Measurements from ENCODE around the gene RPS19. TPM values are rescaled to one million over a fixed set of nuclear protein-coding genes. Genes with fewer than 3 reads are reported as not detected.

Gene RPS19
- total and polyA plus RNA-seq, 4 donors: 1,039 to 4,419 (median 1,839) TPM

- TF ChIP-seq CTCF (IDR thresholded peaks at IDR 0.05; ENCODE audit: control extremely low read depth, extremely low read depth): no peak
- DNase-seq: no peak
- no peak overlapping the region for H3K4me3 ChIP-seq
- H3K27me3 ChIP-seq (ENCODE audit: control insufficient read depth in 3 of 3, insufficient read depth in 3 of 3, low read length in 2 of 3): peaks cover 0 to 6% (median 0%) of the 10 kb centered on the region in 3 donors
- H3K27ac ChIP-seq (ENCODE audit: low read depth in 1 of 2, low read length in 1 of 2): no peak overlapping the region
- H3K4me1 ChIP-seq (ENCODE audit: control insufficient read depth in 5 of 5, insufficient read depth in 5 of 5, low read length in 5 of 5): no peaks in the 10 kb centered on the region
- WGBS, 2 donors: 63 to 64% methylated on average over 7 of the region's 7 CpGs
- no peak for ATAC-seq (ENCODE audit: insufficient read depth, low FRiP score)
- no peaks in the 10 kb centered on the region for H3K36me3 ChIP-seq (ENCODE audit: control insufficient read depth in 4 of 4, insufficient read depth in 4 of 4, low read length in 4 of 4)
- H3K9me3 ChIP-seq (ENCODE audit: control insufficient read depth in 4 of 4, insufficient read depth in 3 of 4, low read length in 3 of 4): peaks cover 0 to 3% (median 0%) of the 10 kb centered on the region in 4 donors
- H3K9ac ChIP-seq (ENCODE audit: insufficient read depth in 1 of 2, low read length in 2 of 2): no peak overlapping the region
Observed at GRCh38 chr19:41843371-41843770, 16.7 kb upstream of the RPS19 start.

GRCh38 chr19:41844601-41845000 is 15.5 kb upstream of the RPS19 start, which contains the start of gene LYPD4:
LYPD4 (minus strand) TSS chr19:41844683; CDS start chr19:41839285, 5,398 bp downstream.
- Histone ChIP-seq H3K4me1 (ENCODE audit: control insufficient read depth in 5 of 5, insufficient read depth in 5 of 5, low read length in 5 of 5) (no peaks in the 10 kb centered on the region), H3K27ac (ENCODE audit: low read depth in 1 of 2, low read length in 1 of 2) (no peak within 1 kb of the TSS), H3K4me3 (no peak within 1 kb of the TSS), H3K36me3 (ENCODE audit: control insufficient read depth in 4 of 4, insufficient read depth in 4 of 4, low read length in 4 of 4) (no peaks in the 10 kb centered on the region), H3K27me3 (ENCODE audit: control insufficient read depth in 3 of 3, insufficient read depth in 3 of 3, low read length in 2 of 3) (peaks cover 0 to 5% (median 0%) of the 10 kb centered on the region in 3 donors), H3K9ac (ENCODE audit: insufficient read depth in 1 of 2, low read length in 2 of 2) (no peak within 1 kb of the TSS), H3K9me3 (ENCODE audit: control insufficient read depth in 4 of 4, insufficient read depth in 3 of 4, low read length in 3 of 4) (peaks cover 0 to 3% (median 0%) of the 10 kb centered on the region in 4 donors)
- 80 to 89% methylated on average over 30 of the region's 30 CpGs for WGBS, 2 donors
- ATAC-seq (ENCODE audit: insufficient read depth, low FRiP score) (no peak), DNase-seq (no peak)
- TF ChIP-seq CTCF (IDR thresholded peaks at IDR 0.05; ENCODE audit: control extremely low read depth, extremely low read depth): no peak

- TF ChIP-seq CTCF (IDR thresholded peaks at IDR 0.05; ENCODE audit: control extremely low read depth, extremely low read depth): no peak
- Histone ChIP-seq H3K4me1 (ENCODE audit: control insufficient read depth in 5 of 5, insufficient read depth in 5 of 5, low read length in 5 of 5) (no peaks in the 10 kb centered on the region), H3K4me3 (no peak within 1 kb of the TSS), H3K9me3 (ENCODE audit: control insufficient read depth in 4 of 4, insufficient read depth in 3 of 4, low read length in 3 of 4) (peaks cover 0 to 3% (median 0%) of the 10 kb centered on the region in 4 donors), H3K27ac (ENCODE audit: low read depth in 1 of 2, low read length in 1 of 2) (no peak within 1 kb of the TSS), H3K9ac (ENCODE audit: insufficient read depth in 1 of 2, low read length in 2 of 2) (no peak within 1 kb of the TSS), H3K27me3 (ENCODE audit: control insufficient read depth in 3 of 3, insufficient read depth in 3 of 3, low read length in 2 of 3) (peaks cover 0 to 5% (median 0%) of the 10 kb centered on the region in 3 donors), H3K36me3 (ENCODE audit: control insufficient read depth in 4 of 4, insufficient read depth in 4 of 4, low read length in 4 of 4) (no peaks in the 10 kb centered on the region)
- ATAC-seq (ENCODE audit: insufficient read depth, low FRiP score) (no peak), DNase-seq (no peak)
- 93 to 94% methylated on average over 3 of the region's 3 CpGs for WGBS, 2 donors
Observed at GRCh38 chr19:41845001-41845050, 15.2 kb upstream of the RPS19 start, which contains the start of gene DMRTC2. DMRTC2 (plus strand) TSS chr19:41845042; CDS start chr19:41847429, 2,387 bp downstream.

- no peak overlapping the region for H3K27ac ChIP-seq (ENCODE audit: low read depth in 1 of 2, low read length in 1 of 2)
- no peaks in the 10 kb centered on the region for H3K4me1 ChIP-seq (ENCODE audit: control insufficient read depth in 5 of 5, insufficient read depth in 5 of 5, low read length in 5 of 5)
- H3K9me3 ChIP-seq (ENCODE audit: control insufficient read depth in 4 of 4, insufficient read depth in 3 of 4, low read length in 3 of 4): peaks cover 0 to 3% (median 0%) of the 10 kb centered on the region in 4 donors
- DNase-seq (no peak), ATAC-seq (ENCODE audit: insufficient read depth, low FRiP score) (no peak)
- H3K9ac ChIP-seq (ENCODE audit: insufficient read depth in 1 of 2, low read length in 2 of 2): no peak overlapping the region
- no peaks in the 10 kb centered on the region for H3K36me3 ChIP-seq (ENCODE audit: control insufficient read depth in 4 of 4, insufficient read depth in 4 of 4, low read length in 4 of 4)
- TF ChIP-seq CTCF (IDR thresholded peaks at IDR 0.05; ENCODE audit: control extremely low read depth, extremely low read depth): no peak
- no peak overlapping the region for H3K4me3 ChIP-seq
- WGBS, 2 donors: 81 to 94% methylated on average over 17 to 23 of the region's 23 CpGs
- peaks cover 0 to 5% (median 0%) of the 10 kb centered on the region in 3 donors for H3K27me3 ChIP-seq (ENCODE audit: control insufficient read depth in 3 of 3, insufficient read depth in 3 of 3, low read length in 2 of 3)
Observed at GRCh38 chr19:41845051-41845590, 14.9 kb upstream of the RPS19 start.

Data from lung (tissue), 12 donors.